ENCODE measurements around the gene GPR21.

GPR21 gene

DNA sequence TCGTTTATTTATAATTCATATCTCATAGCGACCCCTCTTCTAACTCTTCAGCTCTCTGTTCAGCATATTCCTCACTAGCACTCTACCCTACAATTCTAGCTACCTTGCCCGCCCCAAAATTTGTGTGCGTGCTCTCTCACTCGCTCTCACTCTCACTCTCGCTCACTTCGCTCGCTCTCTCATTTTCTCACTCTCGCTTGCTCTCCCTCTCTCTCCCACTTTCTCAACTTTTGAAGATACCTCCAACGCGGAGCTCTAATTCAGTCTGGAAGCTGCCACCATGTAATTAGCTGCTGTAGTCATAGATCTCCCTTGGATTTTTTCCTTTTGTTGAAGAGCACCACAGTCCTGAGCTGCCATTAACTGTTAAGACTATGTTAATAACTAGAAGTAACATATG lies 30.4 kb downstream of the GPR21 start:
- no peak for DNase-seq (ENCODE audit: low spot score)

DNA sequence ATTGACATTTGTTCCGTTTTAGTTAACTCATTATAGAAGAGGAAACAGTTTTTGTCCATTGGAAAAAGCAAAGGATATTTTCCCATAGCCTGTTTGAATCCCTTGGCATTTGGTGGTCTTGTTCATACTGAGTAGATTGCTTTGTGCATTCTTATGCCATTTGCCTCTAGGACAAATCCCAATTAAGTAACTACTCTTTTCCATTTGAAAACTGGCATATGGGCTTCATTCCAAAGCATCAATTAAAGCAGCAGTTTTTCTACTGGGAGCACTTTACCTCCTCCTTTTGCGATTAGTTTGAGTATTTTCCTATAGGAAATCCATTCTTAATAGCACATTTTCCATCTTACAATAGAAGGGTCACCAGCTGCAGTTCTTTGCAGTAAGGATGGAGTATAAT lies 31.2 kb downstream of the GPR21 start:
- no peak for DNase-seq (ENCODE audit: low spot score)

DNA sequence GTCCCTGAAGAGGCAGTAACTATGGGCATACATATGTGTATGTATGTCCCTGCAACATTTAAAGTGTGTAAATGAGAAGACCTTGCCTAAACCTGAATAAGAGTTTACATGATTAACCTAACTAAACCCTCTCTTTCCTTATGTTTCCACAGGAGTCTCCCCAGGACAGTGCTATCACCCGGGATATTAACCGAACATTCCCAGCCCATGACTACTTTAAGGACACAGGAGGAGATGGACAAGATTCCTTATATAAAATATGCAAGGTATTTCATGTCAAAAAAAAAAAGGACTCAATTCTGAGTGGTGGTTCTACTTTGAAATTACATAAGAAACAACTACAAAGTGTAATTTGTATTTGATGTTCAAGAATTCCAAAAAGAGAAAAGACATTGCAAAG lies 31.7 kb downstream of the GPR21 start:
- no peak for DNase-seq (ENCODE audit: low spot score)

DNA sequence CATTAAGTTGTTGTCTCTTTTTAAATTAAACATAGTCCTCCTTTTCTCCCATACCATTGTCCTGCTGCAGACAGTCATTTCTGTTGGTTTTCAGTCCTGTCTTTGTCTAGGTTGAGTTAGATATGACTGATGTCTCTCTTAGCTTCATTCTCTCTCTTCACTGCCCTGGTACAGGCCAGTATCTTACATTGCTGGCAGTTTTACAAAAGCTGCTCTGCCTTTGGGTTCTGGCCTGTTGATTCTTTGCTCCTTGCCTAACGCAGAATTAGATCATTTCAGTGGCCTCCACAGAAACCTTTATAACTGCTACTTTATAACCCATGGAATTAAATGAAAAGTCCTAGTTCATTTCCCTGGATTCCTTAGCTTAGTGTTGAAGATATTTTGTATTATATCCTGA lies 33.7 kb downstream of the GPR21 start:
- no peak for DNase-seq (ENCODE audit: low spot score)

DNA sequence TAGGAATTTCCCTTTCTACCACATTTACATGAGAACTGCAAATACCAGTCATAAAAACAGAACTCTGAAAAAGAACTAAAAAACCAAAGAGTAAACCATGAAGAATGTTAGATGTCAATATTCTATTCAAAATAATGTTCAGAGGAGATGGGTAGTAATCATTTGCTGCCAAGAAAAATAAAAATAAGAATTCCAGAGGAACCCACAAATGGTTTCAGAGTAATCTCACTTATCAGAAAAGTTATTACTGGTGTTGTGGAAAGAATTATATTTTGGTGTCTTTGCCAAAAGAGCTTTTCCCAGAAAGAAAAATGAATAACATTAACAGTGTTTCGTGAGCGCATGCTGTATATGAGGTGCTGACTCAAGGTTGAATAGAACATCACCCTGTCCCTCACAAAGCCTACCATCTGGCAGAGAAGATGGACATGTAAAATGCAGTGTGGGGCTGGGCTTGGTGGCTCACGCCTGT lies 35.6 kb downstream of the GPR21 start:
- DNase-seq (ENCODE audit: low spot score), result no peak

DNA sequence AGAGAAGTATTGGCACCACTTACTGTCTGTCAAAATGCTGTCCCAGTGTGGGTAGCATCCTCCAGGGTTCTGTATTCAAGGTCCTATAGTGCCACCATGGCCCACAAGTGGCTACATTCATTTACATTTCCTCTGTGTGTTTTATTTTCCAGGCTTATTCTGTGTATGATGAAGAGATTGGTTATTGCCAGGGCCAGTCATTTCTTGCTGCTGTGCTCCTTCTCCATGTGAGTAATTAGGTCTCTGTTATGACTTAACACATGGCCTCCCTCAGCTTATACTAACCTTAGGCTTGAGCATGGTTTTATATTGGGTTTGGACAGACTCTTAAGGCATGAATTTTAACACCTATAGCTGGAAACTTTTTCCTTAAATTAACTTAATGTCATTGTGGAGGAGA lies 36.7 kb downstream of the GPR21 start:
- DNase-seq (ENCODE audit: low spot score), result no peak

DNA sequence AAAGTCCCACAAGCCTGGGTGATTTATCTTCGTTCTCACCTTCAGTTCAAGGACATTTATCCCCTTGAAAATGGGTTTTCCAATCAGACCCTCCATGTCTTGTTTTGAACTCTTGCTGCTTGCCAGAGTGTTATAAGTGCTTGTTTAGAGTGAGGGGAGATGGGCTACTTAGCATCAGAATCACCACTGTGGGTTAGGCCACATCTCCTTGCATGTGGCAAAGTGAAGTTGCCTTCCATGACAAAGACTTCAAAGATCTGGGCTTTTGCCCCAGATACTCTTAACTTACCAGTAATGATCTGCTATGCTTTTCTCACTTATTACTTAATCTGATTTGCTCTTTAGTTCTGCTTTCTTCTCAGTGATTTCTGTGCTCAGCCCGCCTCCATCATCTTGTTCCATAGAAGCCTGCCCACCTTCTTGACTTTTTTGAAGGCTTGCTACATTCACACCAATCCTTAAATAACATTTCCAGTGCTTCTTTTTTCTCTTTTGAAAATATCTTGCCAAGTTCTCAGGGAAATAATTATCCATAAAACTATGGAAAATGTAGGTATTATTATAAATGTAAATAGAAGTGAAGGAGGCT lies 39.0 kb downstream of the GPR21 start:
- no peak for DNase-seq (ENCODE audit: low spot score)

DNA sequence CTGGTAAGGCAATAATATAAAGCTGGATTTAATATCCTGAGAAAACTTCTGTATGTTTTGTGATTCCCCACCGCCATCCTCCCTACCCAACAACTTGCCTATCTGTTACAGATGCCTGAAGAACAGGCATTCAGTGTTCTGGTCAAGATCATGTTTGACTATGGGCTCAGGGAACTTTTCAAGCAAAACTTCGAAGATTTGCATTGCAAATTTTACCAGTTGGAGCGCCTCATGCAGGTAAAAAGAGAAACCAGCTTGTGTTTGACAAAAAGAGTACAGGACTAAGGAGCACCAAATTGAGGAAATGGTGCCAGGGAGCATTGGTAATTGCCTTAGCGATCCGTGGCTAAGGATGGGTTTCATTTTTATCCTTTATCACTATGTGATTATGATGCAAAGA lies 40.0 kb downstream of the GPR21 start:
- DNase-seq (ENCODE audit: low spot score), result no peak

DNA sequence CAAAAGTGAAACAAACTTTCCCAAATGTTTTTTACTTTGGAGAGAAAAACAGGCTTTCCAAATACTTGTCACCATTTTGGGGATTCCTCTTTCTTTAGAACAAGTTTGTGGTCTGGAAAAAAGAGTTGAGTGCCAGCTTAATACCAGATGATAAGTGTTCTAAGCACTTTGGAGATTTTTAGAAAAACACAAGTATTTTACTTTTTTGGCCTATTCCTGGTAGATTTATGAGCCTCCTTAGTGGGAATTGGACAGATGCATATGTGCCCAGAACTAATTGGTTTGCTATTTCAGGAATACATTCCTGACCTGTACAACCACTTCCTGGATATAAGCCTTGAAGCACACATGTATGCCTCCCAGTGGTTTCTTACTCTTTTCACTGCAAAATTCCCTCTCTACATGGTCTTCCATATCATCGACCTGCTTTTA lies 40.5 kb downstream of the GPR21 start:
- no peak for DNase-seq (ENCODE audit: low spot score)

DNA sequence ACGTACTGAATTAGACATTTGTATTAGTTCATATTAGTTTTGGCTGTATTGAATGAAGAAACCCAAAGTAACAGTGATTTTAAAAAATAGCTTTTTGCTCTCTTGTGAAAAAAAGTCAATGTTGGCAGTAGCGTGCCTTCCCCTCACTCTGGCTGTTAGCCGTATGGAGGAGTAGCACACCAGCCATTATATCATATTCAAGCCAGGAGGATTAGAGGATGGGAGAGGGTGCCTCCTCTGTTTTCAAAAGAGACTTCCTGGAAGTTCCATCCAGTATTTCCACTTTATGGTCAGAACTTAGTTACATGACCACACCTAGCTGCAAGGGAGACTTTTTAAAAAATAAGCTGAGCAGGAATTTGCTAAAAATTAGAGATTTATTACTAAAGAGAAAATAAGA lies 41.2 kb downstream of the GPR21 start:
- no peak for DNase-seq (ENCODE audit: low spot score)

DNA sequence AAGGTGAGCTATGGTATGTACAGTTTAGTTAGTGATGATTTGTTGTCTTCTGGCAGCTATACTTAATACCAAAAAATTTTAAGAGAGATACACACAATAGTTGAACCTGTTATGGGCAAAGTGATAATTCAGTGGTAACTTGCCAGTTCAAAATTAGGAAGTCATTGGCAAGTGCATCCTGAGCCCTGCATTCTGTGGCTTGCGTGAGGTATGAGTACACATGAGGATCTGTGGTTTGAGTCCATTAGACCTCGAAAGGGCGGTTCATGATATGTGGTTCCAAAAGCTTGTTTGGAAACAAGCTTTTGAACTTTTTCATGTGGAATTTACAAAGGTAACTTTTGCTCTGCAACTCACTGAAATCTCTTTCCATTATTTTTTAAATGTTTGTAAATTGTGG lies 47.0 kb downstream of the GPR21 start:
- no peak for DNase-seq (ENCODE audit: low spot score)

DNA sequence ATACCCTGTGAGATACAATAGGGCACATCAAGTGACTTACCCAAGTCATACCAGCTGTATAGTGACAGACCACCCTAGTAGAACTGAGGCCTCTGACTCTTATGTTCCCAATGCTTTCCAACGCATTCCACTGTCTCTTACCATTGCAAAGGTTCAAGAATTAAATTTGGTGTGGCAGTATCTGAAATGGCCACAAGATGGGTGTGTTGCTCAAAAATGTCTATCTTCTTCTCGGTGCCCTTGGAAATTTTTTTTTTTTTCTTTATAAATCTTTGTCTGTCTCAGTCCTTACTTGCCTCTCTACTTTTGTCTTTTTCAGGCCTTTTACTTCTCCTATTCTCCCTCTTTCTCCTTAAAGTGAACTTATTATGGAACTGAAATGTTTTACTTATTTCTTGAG lies 48.4 kb downstream of the GPR21 start:
- no peak for DNase-seq (ENCODE audit: low spot score)

DNA sequence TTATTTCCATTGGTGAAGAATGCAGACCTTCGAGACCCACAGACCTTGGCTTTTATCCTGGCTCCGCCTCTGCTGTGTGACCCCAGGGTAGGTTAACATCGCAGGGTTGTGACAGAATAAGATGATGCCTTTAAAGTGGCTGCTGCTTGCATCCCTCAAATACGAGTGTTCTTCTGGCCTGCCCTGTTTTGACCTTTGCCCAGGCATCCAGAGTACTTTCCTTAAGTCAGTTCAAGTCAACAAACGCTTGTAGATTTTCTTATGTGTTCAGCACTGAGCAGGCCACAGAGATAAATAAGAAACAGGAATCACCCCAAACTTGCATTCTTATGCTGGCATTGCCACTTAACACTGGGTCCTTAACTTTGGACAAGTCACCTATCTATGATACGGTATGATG lies 50.2 kb downstream of the GPR21 start:
- DNase-seq (ENCODE audit: low spot score), result no peak

DNA sequence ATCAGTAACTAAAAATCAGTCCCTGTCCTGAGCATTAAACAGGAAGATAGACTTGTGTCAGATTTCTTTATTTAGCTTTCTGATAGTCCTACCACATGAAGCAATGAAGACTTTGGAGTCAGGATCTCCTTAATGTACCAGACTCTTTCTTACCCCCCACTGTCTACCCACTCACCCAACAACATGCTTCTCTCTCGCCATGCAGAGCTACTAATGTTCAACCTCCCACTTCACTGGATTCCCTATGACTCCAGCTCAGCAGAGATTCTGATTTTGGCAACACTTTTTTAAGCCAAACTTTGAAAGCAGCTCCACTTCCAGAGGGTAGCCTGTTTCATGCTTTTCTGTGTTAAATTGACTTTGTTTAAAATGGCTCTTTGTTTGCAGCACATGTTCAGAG lies 50.8 kb downstream of the GPR21 start:
- DNase-seq (ENCODE audit: low spot score), result no peak
